SK-N-SH treated with all-trans-retinoic acid at 6 μM for 48 hours (cell line): ENCODE measurements around the gene VCL.

ENCODE experiments used
- ATAC-seq: fragments of 200-7000 bp; cut with Tn5 transposase; 3 replicates; pipeline ENCODE4 v1.9.1; 2020; ENCODE audit warnings: mild to moderate bottlenecking, moderate library complexity
- ARNTL ChIP-seq: fragments of 450-650 bp; formaldehyde crosslinking; IDR thresholded peaks from 2 replicates; pipeline ENCODE4 v1.5.0; 2020; ENCODE audit warnings: low read depth, mild to moderate bottlenecking, moderate library complexity, borderline replicate concordance
- BACH2 ChIP-seq: fragments of 250-450 bp; sonication (Bioruptor Pico); IDR thresholded peaks from 2 replicates; pipeline ENCODE4 v1.9.0; 2021; ENCODE audit warnings: mild to moderate bottlenecking, borderline replicate concordance
- CREB5 ChIP-seq: fragments of 250-450 bp; sonication (Bioruptor Pico); IDR thresholded peaks from 2 replicates; pipeline ENCODE4 v1.5.1; 2020; ENCODE audit warnings: low read depth, mild to moderate bottlenecking, moderate library complexity
- CSDC2 ChIP-seq: fragments of 250-450 bp; sonication (Bioruptor Pico); IDR thresholded peaks from 2 replicates; pipeline ENCODE4 v1.5.0; 2020; ENCODE audit warnings: mild to moderate bottlenecking, moderate library complexity
- CSRNP3 ChIP-seq: fragments of 250-450 bp; sonication (Bioruptor Pico); IDR thresholded peaks from 2 replicates; pipeline ENCODE4 v1.5.1; 2021; ENCODE audit warnings: mild to moderate bottlenecking, moderate library complexity
- ESRRG ChIP-seq: fragments of 250-450 bp; sonication (Bioruptor Pico); IDR thresholded peaks from 2 replicates; pipeline ENCODE4 v1.6.1; 2021; ENCODE audit warnings: mild to moderate bottlenecking
- GLIS3 ChIP-seq: fragments of 250-450 bp; sonication (Bioruptor Pico); IDR thresholded peaks from 2 replicates; pipeline ENCODE4 v1.5.0; 2020; ENCODE audit warnings: mild to moderate bottlenecking, moderate library complexity
- ISL1 ChIP-seq: fragments of 250-450 bp; sonication (Bioruptor Pico); IDR thresholded peaks from 2 replicates; pipeline ENCODE4 v2.1.2; 2022; ENCODE audit warnings: mild to moderate bottlenecking, moderate library complexity
- OSR1 ChIP-seq: fragments of 250-450 bp; sonication (Bioruptor Pico); IDR thresholded peaks from 2 replicates; pipeline ENCODE4 v1.8.0; 2022; ENCODE audit warnings: moderate library complexity, mild to moderate bottlenecking, inconsistent platforms
- PATZ1 ChIP-seq: fragments of 250-450 bp; sonication (Bioruptor Pico); IDR thresholded peaks from 2 replicates; pipeline ENCODE4 v1.8.0; 2020; ENCODE audit warnings: mild to moderate bottlenecking, moderate library complexity, borderline replicate concordance
- POU6F1 ChIP-seq: fragments of 250-450 bp; sonication (Bioruptor Pico); IDR thresholded peaks from 2 replicates; pipeline ENCODE4 v1.8.0; 2021; ENCODE audit warnings: low read depth, mild to moderate bottlenecking, moderate library complexity, borderline replicate concordance
- PPARA ChIP-seq: fragments of 250-450 bp; sonication (Bioruptor Pico); IDR thresholded peaks from 2 replicates; pipeline ENCODE4 v1.5.0; 2020; ENCODE audit warnings: mild to moderate bottlenecking, borderline replicate concordance
- RARB ChIP-seq: fragments of 250-450 bp; sonication (Bioruptor Pico); IDR thresholded peaks from 2 replicates; pipeline ENCODE4 v1.8.0; 2021; ENCODE audit warnings: mild to moderate bottlenecking, moderate library complexity
- SNAI2 ChIP-seq: fragments of 250-450 bp; sonication (Bioruptor Pico); IDR thresholded peaks from 2 replicates; pipeline ENCODE4 v1.5.0; 2020; ENCODE audit warnings: mild to moderate bottlenecking, moderate library complexity
- TCF4 ChIP-seq: fragments of 250-450 bp; sonication (Bioruptor Pico); IDR thresholded peaks from 2 replicates; pipeline ENCODE4 v1.8.0; 2021; ENCODE audit warnings: mild to moderate bottlenecking, moderate library complexity, borderline replicate concordance
- TOX ChIP-seq: fragments of 250-450 bp; sonication (Bioruptor Pico); IDR thresholded peaks from 2 replicates; pipeline ENCODE4 v1.8.0; 2021; ENCODE audit warnings: mild to moderate bottlenecking, moderate library complexity, borderline replicate concordance
- TSHZ2 ChIP-seq: fragments of 250-450 bp; sonication (Bioruptor Pico); IDR thresholded peaks from 2 replicates; pipeline ENCODE4 v1.5.0; 2020; ENCODE audit warnings: mild to moderate bottlenecking, moderate library complexity
- ZC3H10 ChIP-seq: fragments of 250-450 bp; sonication (Bioruptor Pico); IDR thresholded peaks from 2 replicates; pipeline ENCODE4 v1.5.1; 2021; ENCODE audit warnings: mild to moderate bottlenecking, moderate library complexity
- ZFP3 ChIP-seq: fragments of 250-450 bp; sonication (Bioruptor Pico); IDR thresholded peaks from 2 replicates; pipeline ENCODE4 v1.5.0; 2020; ENCODE audit warnings: mild to moderate bottlenecking, moderate library complexity
- ZFP30 ChIP-seq: fragments of 450-650 bp; formaldehyde crosslinking; IDR thresholded peaks from 2 replicates; pipeline ENCODE4 v1.5.0; 2022; ENCODE audit warnings: mild to moderate bottlenecking, moderate library complexity
- ZNF565 ChIP-seq: fragments of 450-650 bp; formaldehyde crosslinking; conservative IDR thresholded peaks from 2 replicates; pipeline ENCODE4 v1.5.0; 2020; ENCODE audit warnings: low read depth, mild to moderate bottlenecking, moderate library complexity
- ZNF70 ChIP-seq: fragments of 450-650 bp; formaldehyde crosslinking; IDR thresholded peaks from 2 replicates; pipeline ENCODE4 v1.5.0; 2020; ENCODE audit warnings: mild to moderate bottlenecking, moderate library complexity
- ZNF8 ChIP-seq: fragments of 450-650 bp; formaldehyde crosslinking; IDR thresholded peaks from 2 replicates; pipeline ENCODE4 v1.5.0; 2020; ENCODE audit warnings: mild to moderate bottlenecking, moderate library complexity

Gene VCL

GRCh38 chr10:73967022-73967429 lies 30.9 kb upstream of the VCL start:
- TF ChIP-seq PATZ1, result no peak
- no peak for TF ChIP-seq ISL1
- no peak for TF ChIP-seq ESRRG (CRISPR knock-in tag)
- no peak for TF ChIP-seq GLIS3 (CRISPR knock-in tag)
- TF ChIP-seq ARNTL (CRISPR knock-in tag), result no peak
- TF ChIP-seq OSR1 (CRISPR knock-in tag), result no peak
- no peak for TF ChIP-seq TOX
- no peak for TF ChIP-seq CSDC2
- no peak for TF ChIP-seq RARB (CRISPR knock-in tag)
- no peak for TF ChIP-seq ZFP3 (CRISPR knock-in tag)
- no peak for TF ChIP-seq CSRNP3
- no peak for TF ChIP-seq ZNF8 (CRISPR knock-in tag)
- TF ChIP-seq BACH2, result no peak
- TF ChIP-seq CREB5 (CRISPR knock-in tag), result no peak
- no peak for TF ChIP-seq ZNF565 (CRISPR knock-in tag)
- no peak for TF ChIP-seq TCF4 (CRISPR knock-in tag)
- ATAC-seq, result no peak

- ATAC-seq, result no peak
These were observed 30.4 kb upstream of the VCL start for GRCh38 chr10:73967544-73967943.

GRCh38 chr10:73968098-73968521 lies 29.8 kb upstream of the VCL start:
- no peak for ATAC-seq
- TF ChIP-seq SNAI2 (no peak), ZNF70 (CRISPR knock-in tag) (no peak), ISL1 (no peak), ZFP3 (CRISPR knock-in tag) (no peak), CSDC2 (no peak), ZC3H10 (CRISPR knock-in tag) (no peak), PPARA (CRISPR knock-in tag) (no peak), ZNF8 (CRISPR knock-in tag) (no peak), ARNTL (CRISPR knock-in tag) (no peak), TCF4 (CRISPR knock-in tag) (no peak), TOX (no peak), RARB (CRISPR knock-in tag) (no peak), ZFP30 (CRISPR knock-in tag) (no peak), POU6F1 (CRISPR knock-in tag) (no peak), OSR1 (CRISPR knock-in tag) (no peak), CREB5 (CRISPR knock-in tag) (no peak), ZNF565 (CRISPR knock-in tag) (no peak), CSRNP3 (no peak)
- TF ChIP-seq, all 23 proteins: peak for 0

More at GRCh38 chr10:73967544-73967943, 30.4 kb upstream of the VCL start:
- TF ChIP-seq ZFP3 (CRISPR knock-in tag), result peak; percentile 80
- TF ChIP-seq TSHZ2, result no peak
- no peak for TF ChIP-seq OSR1 (CRISPR knock-in tag)
- TF ChIP-seq, all 23 proteins: peak for 1
